Activated CD4-positive, alpha-beta memory T cell treated with anti-CD3 and anti-CD28 coated beads for 36 hours (primary cell): ENCODE results near the gene STAC3. TPM values are rescaled to one million over a fixed set of nuclear protein-coding genes. Genes with fewer than 3 reads are reported as not detected.

Experiments used
- CTCF ChIA-PET: fragments of 350-600 bp; sonication (Branson Sonifier 250); formaldehyde crosslinking; loops from one replicate; lab custom pipeline; 2021; ENCODE audit warnings: antibody characterized with exemption, inconsistent platforms; lab: Charles Lee
- POLR2A ChIA-PET: fragments of 350-600 bp; sonication (Branson Sonifier 250); formaldehyde crosslinking; loops from one replicate; lab custom pipeline; 2021; ENCODE audit warnings: antibody characterized with exemption; lab: Charles Lee
- DNase-seq: peaks from one replicate; pipeline ENCODE4 v3.0.0-alpha.2; 2020
- H3K27ac Mint-ChIP-seq: one replicate; pipeline ENCODE4 v1.8.0; 2021; ENCODE audit warnings: mixed read lengths
- H3K27me3 Mint-ChIP-seq: one replicate; pipeline ENCODE4 v1.8.0; 2021; ENCODE audit warnings: mixed read lengths
- H3K36me3 Mint-ChIP-seq: one replicate; pipeline ENCODE4 v1.8.0; 2021; ENCODE audit warnings: mixed read lengths
- H3K4me1 Mint-ChIP-seq: one replicate; pipeline ENCODE4 v1.8.0; 2021; ENCODE audit warnings: low read depth, mixed read lengths
- H3K4me3 Mint-ChIP-seq: one replicate; pipeline ENCODE4 v1.8.0; 2021; ENCODE audit warnings: mild to moderate bottlenecking, mixed read lengths
- H3K9me3 Mint-ChIP-seq: one replicate; pipeline ENCODE4 v1.8.0; 2021; ENCODE audit warnings: mixed read lengths
- intact Hi-C: fragments of 100-400 bp; cut with micrococcal nuclease; formaldehyde crosslinking; loops from one replicate; pipeline ENCODE4 v1.15.1; 2023
- microRNA-seq: library from miRNA; unstranded; fragments of <30 nt; microRNA quantifications from one replicate; pipeline ENCODE4 v1.2.0, GENCODE V29; 2022; ENCODE audit warnings: borderline number of aligned reads, borderline microRNAs expressed, borderline replicate concordance
- total RNA-seq, 2 experiments: library from RNA; stranded (reverse); gene quantifications; one replicate each; pipeline ENCODE4 v1.2.3, GENCODE V29; 2021

STAC3 gene
- total RNA-seq, 2 experiments from 2014 or later, result 1.9 to 2.0 TPM

GRCh38 chr12:57195186-57195585 lies 55.8 kb downstream of the STAC3 start:
- no peaks in the 10 kb centered on the region for H3K36me3 Mint-ChIP-seq
- POLR2A ChIA-PET, result no interaction called here
- intact Hi-C loops, result no loop called here
- CTCF ChIA-PET, result no interaction called here
- no peak overlapping the region for H3K27ac Mint-ChIP-seq
- DNase-seq, result no peak
- H3K4me3 Mint-ChIP-seq, result no peak overlapping the region
- H3K27me3 Mint-ChIP-seq, result no peaks in the 10 kb centered on the region
- H3K4me1 Mint-ChIP-seq, result no peaks in the 10 kb centered on the region
- H3K9me3 Mint-ChIP-seq, result no peaks in the 10 kb centered on the region

GRCh38 chr12:57194253-57194652 lies 56.7 kb downstream of the STAC3 start:
- Mint-ChIP-seq H3K36me3 (no peaks in the 10 kb centered on the region), H3K27me3 (no peaks in the 10 kb centered on the region), H3K27ac (no peak overlapping the region), H3K4me1 (no peaks in the 10 kb centered on the region), H3K9me3 (no peaks in the 10 kb centered on the region), H3K4me3 (no peak overlapping the region)
- CTCF ChIA-PET, result no interaction called here
- POLR2A ChIA-PET, result no interaction called here
- intact Hi-C loops, result no loop called here
- DNase-seq, result no peak

- DNase-seq, result no peak
- H3K4me3 Mint-ChIP-seq, result no peak overlapping the region
- no peaks in the 10 kb centered on the region for H3K9me3 Mint-ChIP-seq
- CTCF ChIA-PET, result no interaction called here
- intact Hi-C loops, result no loop called here
- no peak overlapping the region for H3K27ac Mint-ChIP-seq
- no peaks in the 10 kb centered on the region for H3K36me3 Mint-ChIP-seq
- H3K27me3 Mint-ChIP-seq, result no peaks in the 10 kb centered on the region
- no peaks in the 10 kb centered on the region for H3K4me1 Mint-ChIP-seq
- POLR2A ChIA-PET, result no interaction called here
These were observed 57.2 kb downstream of the STAC3 start for GRCh38 chr12:57193706-57194245.

Small RNA genes lying within 50 kb of the gene (microRNA-seq; reads per million reads assigned to microRNA genes)
- not detected for gene MIR1228

Other genes with a start within 250 kb of the STAC3 start
- gene ZBTB39, start 244.6 kb downstream of the STAC3 start, total RNA-seq, result 1 to 10 TPM; 5.5 to 5.7 TPM
- gene TAC3, start 234.7 kb downstream of the STAC3 start, total RNA-seq, result not detected
- under 1 TPM; 0.61 to 0.97 TPM for gene MYO1A, start 201.1 kb downstream of the STAC3 start, total RNA-seq
- 10 to 100 TPM; 70.6 to 73.5 TPM for gene NEMP1, start 172.4 kb downstream of the STAC3 start, total RNA-seq
- 10 to 100 TPM; 39.6 to 41.6 TPM for gene NAB2, start 162.1 kb downstream of the STAC3 start, total RNA-seq
- 100 to 1,000 TPM; 209 to 218 TPM for gene STAT6, start 139.8 kb downstream of the STAC3 start, total RNA-seq
- gene LRP1, start 122.7 kb downstream of the STAC3 start, total RNA-seq, result 1 to 10 TPM; 1.4 TPM
- not detected for gene LRP1-AS, start 103.6 kb downstream of the STAC3 start, total RNA-seq
- gene NXPH4, start 34.4 kb downstream of the STAC3 start, total RNA-seq, result under 1 TPM; 0.24 to 0.46 TPM
- 100 to 1,000 TPM; 401 to 404 TPM for gene SHMT2, start 21.5 kb downstream of the STAC3 start, total RNA-seq
- 10 to 100 TPM; 42.2 to 51.4 TPM for gene R3HDM2, start 179.9 kb upstream of the STAC3 start, total RNA-seq
- not detected for gene INHBC, start 183.6 kb upstream of the STAC3 start, total RNA-seq
- under 1 TPM; 0.34 to 0.69 TPM for gene INHBE, start 204.1 kb upstream of the STAC3 start, total RNA-seq
- under 1 TPM in 1 of 2 experiments, not detected in 1; 0.07 TPM for gene GLI1, start 208.6 kb upstream of the STAC3 start, total RNA-seq
- 10 to 100 TPM; 78.9 to 88.4 TPM for gene ARHGAP9, start 228.7 kb upstream of the STAC3 start, total RNA-seq
- 100 to 1,000 TPM; 354 to 364 TPM for gene MARS1, start 236.9 kb upstream of the STAC3 start, total RNA-seq